ENCODE measurements around the gene PCDHGB4. TPM values are rescaled to one million over a fixed set of nuclear protein-coding genes. Genes with fewer than 3 reads are reported as not detected.
A peak's percentile ranks its signal among the peaks of the same experiment; 100 is the strongest.
"Not testable (repeated sequence)": the region's sequence is repeated elsewhere in the genome, so short reads cannot be mapped to it uniquely, and the experiment has no call there.

The PCDHGB4 gene
- total RNA-seq, 2 donors from 2014 or later, result 0.08 to 0.10 TPM

- DNase-seq (no peak), ATAC-seq (no peak)
- peaks cover 27% of the 10 kb centered on the region for H3K27me3 Mint-ChIP-seq
- H3K27ac Mint-ChIP-seq, result no peak overlapping the region
- H3K9me3 ChIP-seq (ENCODE audit: control insufficient read depth, low read length, poor library complexity, severe bottlenecking), result peaks cover 5% of the 10 kb centered on the region
- H3K4me1 Mint-ChIP-seq, result no peaks in the 10 kb centered on the region
- no peak overlapping the region for H3K4me3 Mint-ChIP-seq
- peaks cover 2% of the 10 kb centered on the region for H3K36me3 Mint-ChIP-seq (ENCODE audit: low read depth)
Observed at GRCh38 chr5:141374627-141375026, 12.9 kb upstream of the PCDHGB4 start.

- not testable (repeated sequence) for H3K4me3 Mint-ChIP-seq; DNase-seq; H3K4me1 Mint-ChIP-seq; ATAC-seq; H3K36me3 Mint-ChIP-seq (ENCODE audit: low read depth); H3K27ac Mint-ChIP-seq; H3K9me3 ChIP-seq (ENCODE audit: control insufficient read depth, low read length, poor library complexity, severe bottlenecking)
- H3K27me3 Mint-ChIP-seq, result peaks cover 27% of the 10 kb centered on the region
Observed at GRCh38 chr5:141375444-141376155, 11.9 kb upstream of the PCDHGB4 start.

- H3K4me3 Mint-ChIP-seq, result peak within 1 kb of the TSS; percentile 42
- H3K27me3 Mint-ChIP-seq, result peaks cover 47% of the 10 kb centered on the region
- no peak within 1 kb of the TSS for H3K27ac Mint-ChIP-seq
- H3K4me1 Mint-ChIP-seq, result no peaks in the 10 kb centered on the region
- no peaks in the 10 kb centered on the region for H3K36me3 Mint-ChIP-seq (ENCODE audit: low read depth)
- DNase-seq, result no peak
- no peak for ATAC-seq
- peaks cover 19% of the 10 kb centered on the region for H3K9me3 ChIP-seq (ENCODE audit: control insufficient read depth, low read length, poor library complexity, severe bottlenecking)
Observed at GRCh38 chr5:141382469-141383294, 4.8 kb upstream of the PCDHGB4 start, which contains the start of gene PCDHGA7. TSS of gene PCDHGA7 (plus strand) at chr5:141382742. CDS start at chr5:141382900, 158 bp downstream.

- Mint-ChIP-seq H3K27me3 (peaks cover 49% of the 10 kb centered on the region), H3K4me3 (no peak overlapping the region), H3K4me1 (no peaks in the 10 kb centered on the region), H3K36me3 (ENCODE audit: low read depth) (no peaks in the 10 kb centered on the region), H3K27ac (no peak overlapping the region)
- ATAC-seq (no peak), DNase-seq (no peak)
- H3K9me3 ChIP-seq (ENCODE audit: control insufficient read depth, low read length, poor library complexity, severe bottlenecking), result peaks cover 19% of the 10 kb centered on the region
Observed at GRCh38 chr5:141383345-141383744, 4.2 kb upstream of the PCDHGB4 start.

GRCh38 chr5:141384471-141385267, 2.8 kb upstream of the PCDHGB4 start:
- H3K36me3 Mint-ChIP-seq (ENCODE audit: low read depth), result peaks cover 2% of the 10 kb centered on the region
- DNase-seq, result no peak
- no peak for ATAC-seq
- H3K9me3 ChIP-seq (ENCODE audit: control insufficient read depth, low read length, poor library complexity, severe bottlenecking), result peaks cover 22% of the 10 kb centered on the region
- no peaks in the 10 kb centered on the region for H3K4me1 Mint-ChIP-seq
- H3K4me3 Mint-ChIP-seq, result no peak overlapping the region
- H3K27ac Mint-ChIP-seq, result no peak overlapping the region
- peaks cover 54% of the 10 kb centered on the region for H3K27me3 Mint-ChIP-seq

- Mint-ChIP-seq H3K4me3 (no peak overlapping the region), H3K27ac (no peak overlapping the region), H3K4me1 (no peaks in the 10 kb centered on the region), H3K27me3 (peaks cover 49% of the 10 kb centered on the region), H3K36me3 (ENCODE audit: low read depth) (peaks cover 2% of the 10 kb centered on the region)
- peaks cover 21% of the 10 kb centered on the region for H3K9me3 ChIP-seq (ENCODE audit: control insufficient read depth, low read length, poor library complexity, severe bottlenecking)
- DNase-seq, result no peak
- no peak for ATAC-seq
Observed at GRCh38 chr5:141388661-141389060, 1.2 kb downstream of the PCDHGB4 start.

- DNase-seq, result no peak
- Mint-ChIP-seq H3K27ac (no peak overlapping the region), H3K4me3 (no peak overlapping the region), H3K27me3 (peaks cover 55% of the 10 kb centered on the region), H3K4me1 (no peaks in the 10 kb centered on the region), H3K36me3 (ENCODE audit: low read depth) (peaks cover 2% of the 10 kb centered on the region)
- ATAC-seq, result no peak
- peaks cover 21% of the 10 kb centered on the region for H3K9me3 ChIP-seq (ENCODE audit: control insufficient read depth, low read length, poor library complexity, severe bottlenecking)
Observed at GRCh38 chr5:141389153-141390042, 1.9 kb downstream of the PCDHGB4 start.

GRCh38 chr5:141392429-141393198, 5.1 kb downstream of the PCDHGB4 start, which contains the start of gene PCDHGA8:
TSS of gene PCDHGA8 (plus strand) at chr5:141392633. CDS start at chr5:141392814, 181 bp downstream.
- H3K27me3 Mint-ChIP-seq, result peaks cover 47% of the 10 kb centered on the region
- ATAC-seq, result no peak
- no peak for DNase-seq
- peak within 1 kb of the TSS; percentile 30 for H3K27ac Mint-ChIP-seq
- peaks cover 2% of the 10 kb centered on the region for H3K36me3 Mint-ChIP-seq (ENCODE audit: low read depth)
- no peaks in the 10 kb centered on the region for H3K4me1 Mint-ChIP-seq
- peaks cover 8% of the 10 kb centered on the region for H3K9me3 ChIP-seq (ENCODE audit: control insufficient read depth, low read length, poor library complexity, severe bottlenecking)
- no peak within 1 kb of the TSS for H3K4me3 Mint-ChIP-seq

- Mint-ChIP-seq H3K36me3 (ENCODE audit: low read depth) (peaks cover 2% of the 10 kb centered on the region), H3K4me1 (no peaks in the 10 kb centered on the region), H3K27me3 (peaks cover 47% of the 10 kb centered on the region), H3K4me3 (no peak overlapping the region), H3K27ac (no peak overlapping the region)
- no peak for DNase-seq
- H3K9me3 ChIP-seq (ENCODE audit: control insufficient read depth, low read length, poor library complexity, severe bottlenecking), result peaks cover 8% of the 10 kb centered on the region
- no peak for ATAC-seq
Observed at GRCh38 chr5:141393267-141393666, 5.8 kb downstream of the PCDHGB4 start.

GRCh38 chr5:141394401-141395187, 7.1 kb downstream of the PCDHGB4 start:
- not testable (repeated sequence) for H3K36me3 Mint-ChIP-seq (ENCODE audit: low read depth); ATAC-seq; H3K4me3 Mint-ChIP-seq; DNase-seq; H3K4me1 Mint-ChIP-seq; H3K9me3 ChIP-seq (ENCODE audit: control insufficient read depth, low read length, poor library complexity, severe bottlenecking)
- Mint-ChIP-seq H3K27ac (peak overlapping the region; percentile 14), H3K27me3 (peaks cover 46% of the 10 kb centered on the region)
